ENCODE measurements around the gene ENAM. TPM values are rescaled to one million over a fixed set of nuclear protein-coding genes. Genes with fewer than 3 reads are reported as not detected.
A peak's percentile ranks its signal among the peaks of the same experiment; 100 is the strongest.

ENAM gene
- polyA plus RNA-seq, 1 donor (not counting 4 experiments of a cell fraction or from before 2014, with no cell fraction given): not detected

DNA sequence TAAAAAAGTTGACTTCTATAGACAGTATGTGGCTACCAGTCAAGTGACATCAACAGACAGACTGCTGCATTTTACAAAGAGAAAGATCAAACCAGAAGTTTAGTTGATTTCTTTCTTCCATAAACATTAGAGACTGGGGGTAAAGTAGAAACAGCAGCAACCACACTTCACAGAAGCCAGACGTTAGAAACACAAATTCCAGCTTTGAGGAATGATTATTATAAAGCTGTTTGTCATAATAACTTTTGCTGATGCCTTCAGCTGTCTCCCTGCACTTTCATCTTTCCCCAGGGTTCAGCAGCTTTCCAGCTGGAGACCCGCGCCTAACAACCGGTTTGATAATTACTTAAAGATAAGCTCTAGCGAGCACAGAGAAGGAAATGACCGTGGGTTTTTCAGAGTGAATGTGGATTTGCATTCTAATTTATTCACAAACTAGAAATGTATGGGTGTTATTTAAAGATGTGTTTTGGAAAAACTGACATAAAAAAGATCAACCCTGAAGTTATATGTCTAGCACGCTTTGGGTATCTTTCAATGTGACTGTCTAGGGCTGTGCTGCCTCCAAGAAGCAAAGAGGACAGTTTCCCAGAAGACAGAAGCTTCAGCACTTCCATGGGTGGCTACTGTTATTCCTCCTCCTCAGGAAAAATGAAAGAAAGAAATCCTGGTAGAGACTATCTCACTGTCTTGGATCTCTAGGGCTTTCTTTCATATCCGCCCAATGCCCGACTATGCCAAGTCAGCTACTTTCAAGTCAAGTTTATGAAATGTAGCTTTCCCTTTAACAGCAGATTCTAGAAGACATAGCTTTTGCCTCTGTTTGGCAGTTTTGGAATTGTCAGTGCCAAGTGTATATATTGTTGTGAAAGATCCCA lies 15.0 kb upstream of the ENAM start:
- H3K27ac ChIP-seq (ENCODE audit: control insufficient read depth, insufficient read depth, low read length): no peak overlapping the region
- no peak for FAIRE-seq

GRCh38 chr4:70614184-70614555 lies 14.4 kb upstream of the ENAM start:
- no peaks in the 10 kb centered on the region for H3K9me1 ChIP-seq (ENCODE audit: control insufficient read depth, extremely low read depth, insufficient read depth, low read length)
- H3K79me2 ChIP-seq (ENCODE audit: control insufficient read depth, insufficient read depth, low read length): no peaks in the 10 kb centered on the region
- peak overlapping the region in 1 of 3 experiments; percentile 29 for H3K4me3 ChIP-seq (ENCODE audit: control insufficient read depth in 2 of 3, extremely low read depth in 1 of 3, insufficient read depth in 2 of 3, low read depth in 1 of 3, low read length in 3 of 3)
- H4K20me1 ChIP-seq (ENCODE audit: control insufficient read depth, extremely low read depth, insufficient read depth, low read length): no peaks in the 10 kb centered on the region
- H3K27ac ChIP-seq (ENCODE audit: control insufficient read depth, insufficient read depth, low read length): no peak overlapping the region
- DNase-seq (ENCODE audit: low read depth, low spot score) (no peak), FAIRE-seq (no peak)
- dilution Hi-C loops (cut with MboI; ENCODE audit: extremely low pct_ligation_motif_present, low sequenced_read_pairs): no loop called here
- H3K9me3 ChIP-seq (ENCODE audit: control insufficient read depth, low read depth, low read length): no peaks in the 10 kb centered on the region
- H2AFZ ChIP-seq (ENCODE audit: control insufficient read depth, low read length): peak overlapping the region; percentile 62
- no peaks in the 10 kb centered on the region for H3K36me3 ChIP-seq (ENCODE audit: control insufficient read depth in 2 of 2, extremely low read depth in 1 of 2, insufficient read depth in 2 of 2, low read length in 2 of 2)
- peaks cover 18% of the 10 kb centered on the region for H3K27me3 ChIP-seq (ENCODE audit: control insufficient read depth, extremely low read depth, insufficient read depth, low read length)
- H3K4me1 ChIP-seq (ENCODE audit: control insufficient read depth, extremely low read depth, insufficient read depth, low read length): no peaks in the 10 kb centered on the region
- no peak for TF ChIP-seq EZH2 (IDR thresholded peaks at IDR 0.05; ENCODE audit: low read length)
- no peak for TF ChIP-seq CTCF (optimal IDR thresholded peaks at IDR 0.05 in 1 of 3, IDR thresholded peaks at IDR 0.05 in 1 of 3, conservative IDR thresholded peaks at IDR 0.05 in 1 of 3; ENCODE audit: extremely low read depth in 1 of 3, insufficient read depth in 2 of 3, low read length in 3 of 3)
- H3K9ac ChIP-seq (ENCODE audit: control insufficient read depth, extremely low read depth, insufficient read depth, low read length): no peak overlapping the region
- H3K4me2 ChIP-seq (ENCODE audit: control insufficient read depth, extremely low read depth, insufficient read depth, low read depth, low read length): peak overlapping the region; percentile 58

More for the DNA sequence above, 15.0 kb upstream of the ENAM start:
- no peak for DNase-seq (ENCODE audit: low read depth, low spot score)
- no peaks in the 10 kb centered on the region for H3K9me1 ChIP-seq (ENCODE audit: control insufficient read depth, extremely low read depth, insufficient read depth, low read length)
- no peaks in the 10 kb centered on the region for H3K4me1 ChIP-seq (ENCODE audit: control insufficient read depth, extremely low read depth, insufficient read depth, low read length)
- no peak overlapping the region for H3K9ac ChIP-seq (ENCODE audit: control insufficient read depth, extremely low read depth, insufficient read depth, low read length)
- peaks cover 18% of the 10 kb centered on the region for H3K27me3 ChIP-seq (ENCODE audit: control insufficient read depth, extremely low read depth, insufficient read depth, low read length)
- H3K36me3 ChIP-seq (ENCODE audit: control insufficient read depth in 2 of 2, extremely low read depth in 1 of 2, insufficient read depth in 2 of 2, low read length in 2 of 2): no peaks in the 10 kb centered on the region
- H3K79me2 ChIP-seq (ENCODE audit: control insufficient read depth, insufficient read depth, low read length): no peaks in the 10 kb centered on the region
- H3K9me3 ChIP-seq (ENCODE audit: control insufficient read depth, low read depth, low read length): no peaks in the 10 kb centered on the region
- TF ChIP-seq EZH2 (IDR thresholded peaks at IDR 0.05; ENCODE audit: low read length) (no peak), CTCF (optimal IDR thresholded peaks at IDR 0.05 in 1 of 3, IDR thresholded peaks at IDR 0.05 in 1 of 3, conservative IDR thresholded peaks at IDR 0.05 in 1 of 3; ENCODE audit: extremely low read depth in 1 of 3, insufficient read depth in 2 of 3, low read length in 3 of 3) (no peak)
- H3K4me2 ChIP-seq (ENCODE audit: control insufficient read depth, extremely low read depth, insufficient read depth, low read depth, low read length): peak overlapping the region; percentile 58
- H4K20me1 ChIP-seq (ENCODE audit: control insufficient read depth, extremely low read depth, insufficient read depth, low read length): no peaks in the 10 kb centered on the region
- peak overlapping the region; percentile 62 for H2AFZ ChIP-seq (ENCODE audit: control insufficient read depth, low read length)
- H3K4me3 ChIP-seq (ENCODE audit: control insufficient read depth in 2 of 3, extremely low read depth in 1 of 3, insufficient read depth in 2 of 3, low read depth in 1 of 3, low read length in 3 of 3): peak overlapping the region in 1 of 3 experiments; percentile 29
- dilution Hi-C loops (cut with MboI; ENCODE audit: extremely low pct_ligation_motif_present, low sequenced_read_pairs): no loop called here
